Ishikawa (cell line): ENCODE measurements around the gene SCN4B.

Experiments
- CEBPB ChIP-seq: IDR thresholded peaks from 2 replicates; pipeline ENCODE4 v1.6.1; 2012
- CREB1 ChIP-seq: IDR thresholded peaks from 2 replicates; pipeline ENCODE4 v1.6.1; 2012; ENCODE audit warnings: low read depth
- EGR1 ChIP-seq: IDR thresholded peaks from 2 replicates; pipeline ENCODE4 v1.6.1; 2012
- EP300 ChIP-seq: IDR thresholded peaks from 2 replicates; pipeline ENCODE4 v1.6.1; 2012; ENCODE audit warnings: borderline replicate concordance
- FOXM1 ChIP-seq: IDR thresholded peaks from 2 replicates; pipeline ENCODE4 v1.6.1; 2012; ENCODE audit warnings: low read depth, borderline replicate concordance
- MAX ChIP-seq: IDR thresholded peaks from 2 replicates; pipeline ENCODE4 v1.6.1; 2012
- NFIC ChIP-seq: IDR thresholded peaks from 2 replicates; pipeline ENCODE4 v1.6.1; 2012
- RAD21 ChIP-seq: IDR thresholded peaks from 2 replicates; pipeline ENCODE4 v1.6.1; 2012; ENCODE audit warnings: low read depth
- TAF1 ChIP-seq: IDR thresholded peaks from 2 replicates; pipeline ENCODE4 v1.6.1; 2012; ENCODE audit warnings: low read depth, mild to moderate bottlenecking
- TCF12 ChIP-seq: IDR thresholded peaks from 2 replicates; pipeline ENCODE4 v1.6.1; 2012; ENCODE audit warnings: low read depth
- TEAD4 ChIP-seq: IDR thresholded peaks from 2 replicates; pipeline ENCODE4 v1.6.1; 2012
- USF1 ChIP-seq: IDR thresholded peaks from 2 replicates; pipeline ENCODE4 v1.6.1; 2012
- YY1 ChIP-seq: IDR thresholded peaks from 2 replicates; pipeline ENCODE4 v1.6.1; 2012; ENCODE audit warnings: low read depth
- ZBTB7A ChIP-seq: IDR thresholded peaks from 2 replicates; pipeline ENCODE4 v1.6.1; 2012; ENCODE audit warnings: low read depth
- TF ChIP-seq, protein P1 (sequence below): IDR thresholded peaks from 2 replicates; pipeline ENCODE4 v1.6.1; 2012; ENCODE audit warnings: low read depth, mild to moderate bottlenecking

The SCN4B gene

DNA sequence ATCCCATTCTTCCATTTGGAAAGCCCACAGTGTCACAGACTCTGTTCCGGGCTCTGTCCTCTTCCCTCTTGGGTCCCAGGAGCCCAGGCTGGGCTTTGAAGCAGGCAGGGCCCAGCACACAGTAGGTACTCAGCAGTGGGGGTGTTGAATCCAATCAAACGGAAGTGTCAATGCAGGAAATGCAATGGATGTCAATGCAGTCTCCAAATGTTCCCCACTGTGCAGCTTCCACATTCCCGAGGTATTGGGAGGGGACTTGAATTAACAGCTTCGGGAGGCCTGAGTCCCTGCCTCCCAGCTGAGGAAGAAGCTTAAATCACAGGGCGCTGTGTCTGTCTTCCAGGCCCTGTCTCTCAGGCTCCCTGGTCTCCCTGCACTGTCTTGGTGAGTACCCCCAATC, 44.1 kb downstream of the SCN4B start:
- TF ChIP-seq CEBPB (no peak), TAF1 (no peak), EP300 (no peak), RAD21 (no peak), TEAD4 (no peak), YY1 (no peak), USF1 (no peak), MAX (no peak), ZBTB7A (no peak), TCF12 (no peak), CREB1 (no peak), NFIC (no peak), FOXM1 (no peak), EGR1 (no peak)
- TF ChIP-seq, protein P1, sequence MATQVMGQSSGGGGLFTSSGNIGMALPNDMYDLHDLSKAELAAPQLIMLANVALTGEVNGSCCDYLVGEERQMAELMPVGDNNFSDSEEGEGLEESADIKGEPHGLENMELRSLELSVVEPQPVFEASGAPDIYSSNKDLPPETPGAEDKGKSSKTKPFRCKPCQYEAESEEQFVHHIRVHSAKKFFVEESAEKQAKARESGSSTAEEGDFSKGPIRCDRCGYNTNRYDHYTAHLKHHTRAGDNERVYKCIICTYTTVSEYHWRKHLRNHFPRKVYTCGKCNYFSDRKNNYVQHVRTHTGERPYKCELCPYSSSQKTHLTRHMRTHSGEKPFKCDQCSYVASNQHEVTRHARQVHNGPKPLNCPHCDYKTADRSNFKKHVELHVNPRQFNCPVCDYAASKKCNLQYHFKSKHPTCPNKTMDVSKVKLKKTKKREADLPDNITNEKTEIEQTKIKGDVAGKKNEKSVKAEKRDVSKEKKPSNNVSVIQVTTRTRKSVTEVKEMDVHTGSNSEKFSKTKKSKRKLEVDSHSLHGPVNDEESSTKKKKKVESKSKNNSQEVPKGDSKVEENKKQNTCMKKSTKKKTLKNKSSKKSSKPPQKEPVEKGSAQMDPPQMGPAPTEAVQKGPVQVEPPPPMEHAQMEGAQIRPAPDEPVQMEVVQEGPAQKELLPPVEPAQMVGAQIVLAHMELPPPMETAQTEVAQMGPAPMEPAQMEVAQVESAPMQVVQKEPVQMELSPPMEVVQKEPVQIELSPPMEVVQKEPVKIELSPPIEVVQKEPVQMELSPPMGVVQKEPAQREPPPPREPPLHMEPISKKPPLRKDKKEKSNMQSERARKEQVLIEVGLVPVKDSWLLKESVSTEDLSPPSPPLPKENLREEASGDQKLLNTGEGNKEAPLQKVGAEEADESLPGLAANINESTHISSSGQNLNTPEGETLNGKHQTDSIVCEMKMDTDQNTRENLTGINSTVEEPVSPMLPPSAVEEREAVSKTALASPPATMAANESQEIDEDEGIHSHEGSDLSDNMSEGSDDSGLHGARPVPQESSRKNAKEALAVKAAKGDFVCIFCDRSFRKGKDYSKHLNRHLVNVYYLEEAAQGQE = no peak

GRCh38 chr11:118106789-118107335, 45.8 kb downstream of the SCN4B start:
- no peak for TF ChIP-seq EGR1
- no peak for TF ChIP-seq USF1
- no peak for TF ChIP-seq ZBTB7A
- no peak for TF ChIP-seq TEAD4
- TF ChIP-seq FOXM1 = no peak
- TF ChIP-seq TCF12 = no peak
- no peak for TF ChIP-seq NFIC
- no peak for TF ChIP-seq CREB1
- TF ChIP-seq RAD21 = no peak
- no peak for TF ChIP-seq EP300
- no peak for TF ChIP-seq TAF1
- no peak for TF ChIP-seq MAX
- no peak for TF ChIP-seq YY1
- no peak for TF ChIP-seq CEBPB
- TF ChIP-seq, protein P1 = no peak

- TF ChIP-seq TCF12 (no peak), TAF1 (no peak), ZBTB7A (no peak), USF1 (no peak), YY1 (no peak), CREB1 (no peak), FOXM1 (no peak), TEAD4 (no peak), RAD21 (no peak), EGR1 (no peak), MAX (no peak), CEBPB (no peak), NFIC (no peak), EP300 (no peak)
- TF ChIP-seq, protein P1 = no peak
Observed at GRCh38 chr11:118105657-118106305, 46.8 kb downstream of the SCN4B start.
